WI38 (cell line): Measurements from ENCODE around the gene TRPV2.
A peak's percentile ranks its signal among the peaks of the same experiment; 100 is the strongest.

Experiments
- H3K4me3 ChIP-seq: 2 replicates; pipeline ENCODE4 v1.5.1; 2011; ENCODE audit warnings: low read depth, mild to moderate bottlenecking, control low read depth, low read length
- TF ChIP-seq, protein P1 (sequence below): IDR thresholded peaks from 2 replicates; pipeline ENCODE4 v1.5.1; 2012; ENCODE audit warnings: low read depth, mild to moderate bottlenecking, control low read depth, low read length

Gene TRPV2, protein sequence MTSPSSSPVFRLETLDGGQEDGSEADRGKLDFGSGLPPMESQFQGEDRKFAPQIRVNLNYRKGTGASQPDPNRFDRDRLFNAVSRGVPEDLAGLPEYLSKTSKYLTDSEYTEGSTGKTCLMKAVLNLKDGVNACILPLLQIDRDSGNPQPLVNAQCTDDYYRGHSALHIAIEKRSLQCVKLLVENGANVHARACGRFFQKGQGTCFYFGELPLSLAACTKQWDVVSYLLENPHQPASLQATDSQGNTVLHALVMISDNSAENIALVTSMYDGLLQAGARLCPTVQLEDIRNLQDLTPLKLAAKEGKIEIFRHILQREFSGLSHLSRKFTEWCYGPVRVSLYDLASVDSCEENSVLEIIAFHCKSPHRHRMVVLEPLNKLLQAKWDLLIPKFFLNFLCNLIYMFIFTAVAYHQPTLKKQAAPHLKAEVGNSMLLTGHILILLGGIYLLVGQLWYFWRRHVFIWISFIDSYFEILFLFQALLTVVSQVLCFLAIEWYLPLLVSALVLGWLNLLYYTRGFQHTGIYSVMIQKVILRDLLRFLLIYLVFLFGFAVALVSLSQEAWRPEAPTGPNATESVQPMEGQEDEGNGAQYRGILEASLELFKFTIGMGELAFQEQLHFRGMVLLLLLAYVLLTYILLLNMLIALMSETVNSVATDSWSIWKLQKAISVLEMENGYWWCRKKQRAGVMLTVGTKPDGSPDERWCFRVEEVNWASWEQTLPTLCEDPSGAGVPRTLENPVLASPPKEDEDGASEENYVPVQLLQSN

DNA sequence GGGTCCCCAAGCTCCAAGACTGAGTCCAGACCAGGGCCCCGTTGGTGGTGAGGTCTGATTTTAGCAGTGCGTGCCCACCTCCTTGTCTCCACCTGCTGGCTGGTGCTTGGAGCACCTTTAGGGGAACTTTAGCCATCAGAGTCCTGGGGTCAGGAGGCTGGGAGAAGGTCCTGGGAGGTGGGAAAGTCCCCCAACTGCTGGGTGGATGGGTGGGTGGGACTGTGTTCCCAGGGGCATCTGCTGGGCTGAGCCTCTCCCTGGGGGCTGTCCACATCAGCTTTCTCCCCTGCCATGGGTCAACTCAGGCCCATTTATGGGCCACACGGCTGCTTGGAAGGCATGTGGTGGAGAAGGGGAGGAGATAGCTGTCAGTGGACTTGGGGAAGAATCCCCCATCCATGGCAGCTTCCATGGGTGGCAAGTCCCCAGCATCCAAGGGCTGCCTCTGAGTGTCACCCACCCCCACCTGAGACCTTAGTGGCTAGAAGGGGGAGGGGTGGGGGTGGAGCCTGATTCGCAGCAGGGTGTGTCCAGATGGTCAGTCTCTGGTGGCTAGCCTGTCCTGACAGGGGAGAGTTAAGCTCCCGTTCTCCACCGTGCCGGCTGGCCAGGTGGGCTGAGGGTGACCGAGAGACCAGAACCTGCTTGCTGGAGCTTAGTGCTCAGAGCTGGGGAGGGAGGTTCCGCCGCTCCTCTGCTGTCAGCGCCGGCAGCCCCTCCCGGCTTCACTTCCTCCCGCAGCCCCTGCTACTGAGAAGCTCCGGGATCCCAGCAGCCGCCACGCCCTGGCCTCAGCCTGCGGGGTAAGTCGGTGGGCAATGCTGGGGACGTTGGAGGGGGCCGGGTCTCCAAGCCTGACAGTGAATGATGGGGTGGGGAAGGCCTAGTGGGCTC lies at the start of gene TRPV2:
Gene TRPV2 (plus strand): TSS at position 541 of the 894 bp plus-strand sequence. CDS start 2,098 bp downstream, outside the sequence.
- peak within 1 kb of the TSS; percentile 69 for H3K4me3 ChIP-seq
- TF ChIP-seq, protein P1, sequence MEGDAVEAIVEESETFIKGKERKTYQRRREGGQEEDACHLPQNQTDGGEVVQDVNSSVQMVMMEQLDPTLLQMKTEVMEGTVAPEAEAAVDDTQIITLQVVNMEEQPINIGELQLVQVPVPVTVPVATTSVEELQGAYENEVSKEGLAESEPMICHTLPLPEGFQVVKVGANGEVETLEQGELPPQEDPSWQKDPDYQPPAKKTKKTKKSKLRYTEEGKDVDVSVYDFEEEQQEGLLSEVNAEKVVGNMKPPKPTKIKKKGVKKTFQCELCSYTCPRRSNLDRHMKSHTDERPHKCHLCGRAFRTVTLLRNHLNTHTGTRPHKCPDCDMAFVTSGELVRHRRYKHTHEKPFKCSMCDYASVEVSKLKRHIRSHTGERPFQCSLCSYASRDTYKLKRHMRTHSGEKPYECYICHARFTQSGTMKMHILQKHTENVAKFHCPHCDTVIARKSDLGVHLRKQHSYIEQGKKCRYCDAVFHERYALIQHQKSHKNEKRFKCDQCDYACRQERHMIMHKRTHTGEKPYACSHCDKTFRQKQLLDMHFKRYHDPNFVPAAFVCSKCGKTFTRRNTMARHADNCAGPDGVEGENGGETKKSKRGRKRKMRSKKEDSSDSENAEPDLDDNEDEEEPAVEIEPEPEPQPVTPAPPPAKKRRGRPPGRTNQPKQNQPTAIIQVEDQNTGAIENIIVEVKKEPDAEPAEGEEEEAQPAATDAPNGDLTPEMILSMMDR: no peak

DNA sequence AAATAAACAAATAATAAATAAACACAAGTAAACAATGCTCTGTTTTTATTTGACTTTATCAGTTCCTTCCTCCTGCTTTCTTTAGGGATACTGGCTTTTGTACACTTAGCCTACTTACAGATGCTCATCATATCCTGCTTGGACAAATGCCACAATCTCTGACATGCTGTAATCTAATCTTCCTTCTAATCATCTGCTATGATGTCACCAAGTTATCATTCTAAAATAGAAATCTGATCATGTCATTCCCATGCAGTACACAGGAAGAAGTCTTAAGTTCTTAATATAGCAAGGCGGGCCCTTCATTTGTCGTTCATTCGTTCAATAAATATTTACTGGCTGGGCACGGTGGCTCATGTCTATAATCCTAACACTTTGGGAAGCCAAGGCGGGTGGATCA lies 43.6 kb upstream of the TRPV2 start:
- TF ChIP-seq, protein P1: no peak
- no peak overlapping the region for H3K4me3 ChIP-seq

DNA sequence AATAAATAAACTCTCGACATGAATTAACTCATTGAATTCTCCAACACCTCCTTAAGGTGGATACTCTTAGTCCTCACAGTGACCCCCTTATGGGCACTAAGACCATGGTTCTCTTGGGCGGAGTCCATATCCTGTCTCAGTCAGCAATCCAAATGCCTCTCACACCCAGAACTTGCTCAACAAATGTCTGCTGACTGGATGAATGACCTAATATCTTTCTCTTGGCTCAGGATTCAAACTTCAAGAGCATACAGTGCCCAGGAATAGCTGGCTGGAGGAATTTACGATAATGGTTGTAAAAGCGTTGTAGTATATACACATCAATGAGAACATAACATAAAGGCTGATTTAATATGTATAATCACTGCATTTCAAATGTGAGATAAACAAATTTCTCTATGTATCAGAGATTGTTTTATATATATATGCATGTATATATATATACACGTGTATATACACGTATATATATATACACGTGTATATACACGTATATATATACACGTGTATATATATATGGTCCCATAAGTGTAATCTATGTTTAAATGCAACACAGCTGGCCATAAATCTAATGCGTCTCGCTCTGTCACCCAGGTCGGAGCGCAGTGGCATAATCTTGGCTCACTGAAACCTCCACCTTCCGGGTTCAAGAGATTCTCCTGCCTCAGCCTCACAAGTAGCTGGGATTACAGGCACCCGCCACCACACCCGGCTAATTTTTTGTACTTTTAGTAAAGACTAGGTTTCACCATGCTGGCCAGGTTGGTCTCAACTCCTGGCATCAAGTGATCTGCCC lies 41.0 kb upstream of the TRPV2 start:
- no peak overlapping the region for H3K4me3 ChIP-seq
- TF ChIP-seq, protein P1: no peak

DNA sequence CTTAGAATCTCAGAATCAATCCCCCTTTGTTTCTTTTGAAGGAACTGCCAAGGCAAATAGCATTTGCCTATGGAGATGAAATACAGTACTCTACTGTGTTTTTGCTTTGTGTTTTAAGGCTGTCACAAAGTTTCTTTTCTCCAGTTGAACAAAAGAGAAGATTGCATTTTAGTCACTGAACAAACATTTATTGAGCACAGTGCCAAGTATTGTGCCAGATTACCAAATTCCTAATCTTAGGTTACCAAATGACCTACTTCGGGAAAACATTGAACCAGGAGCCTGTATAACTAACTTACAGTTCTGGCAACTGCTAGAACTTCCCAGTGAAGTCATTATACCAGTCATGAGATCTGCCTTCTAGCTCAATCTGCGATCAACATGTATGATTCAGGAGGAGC lies 37.4 kb upstream of the TRPV2 start:
- no peak overlapping the region for H3K4me3 ChIP-seq
- TF ChIP-seq, protein P1: no peak

DNA sequence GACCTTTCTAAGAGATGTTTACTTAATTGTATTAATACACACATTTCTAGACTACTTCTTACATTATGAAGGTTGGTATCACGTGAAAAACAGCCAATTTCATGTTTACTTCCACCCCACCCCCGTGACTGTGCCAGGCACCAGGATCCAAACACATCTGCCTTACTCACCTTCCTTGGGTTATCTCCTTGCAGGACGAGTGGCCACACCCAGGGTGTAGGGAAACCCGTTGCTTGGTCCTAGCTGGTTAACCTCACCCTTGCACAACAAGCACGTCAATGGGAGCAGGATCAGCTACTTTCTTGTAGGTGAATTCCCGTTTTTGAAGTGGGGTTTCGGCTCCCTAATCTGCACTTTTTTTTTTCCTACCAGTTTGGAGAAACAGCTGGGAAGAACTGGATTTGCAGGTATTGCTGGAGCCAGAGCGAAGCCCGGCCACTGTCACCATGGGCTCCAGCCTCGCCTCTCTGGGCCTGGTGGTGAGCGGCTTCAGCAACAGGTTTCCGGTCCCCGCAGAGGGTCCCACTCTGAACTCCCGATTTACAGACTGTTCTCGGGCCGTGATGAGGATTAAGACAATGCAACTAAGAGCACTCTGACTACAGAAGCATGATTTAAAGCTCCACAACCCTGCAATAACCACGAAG lies 36.6 kb upstream of the TRPV2 start:
- no peak overlapping the region for H3K4me3 ChIP-seq
- TF ChIP-seq, protein P1: no peak

DNA sequence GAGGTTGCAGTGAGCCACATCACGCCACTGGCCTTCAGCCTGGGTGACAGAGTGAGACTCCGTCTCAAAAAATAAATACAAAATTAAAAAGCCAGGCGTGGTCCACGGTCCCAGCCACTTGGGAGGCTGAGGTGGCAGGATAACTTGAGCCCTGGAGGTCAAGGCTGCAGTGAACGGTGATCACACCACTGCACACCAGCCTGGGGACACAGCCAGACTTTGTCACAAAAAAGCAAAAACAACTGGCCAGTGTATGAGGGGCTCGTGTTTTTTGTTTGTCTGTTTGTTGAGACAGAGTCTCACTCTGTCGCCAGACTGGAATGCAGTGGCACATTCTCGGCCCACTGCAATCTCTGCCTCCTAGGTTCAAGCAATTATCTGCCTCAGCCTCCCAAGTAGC lies 35.7 kb upstream of the TRPV2 start:
- H3K4me3 ChIP-seq: no peak overlapping the region
- TF ChIP-seq, protein P1: no peak
